A673 (cell line): ENCODE data around the gene TTC7B. TPM values are rescaled to one million over a fixed set of nuclear protein-coding genes. Genes with fewer than 3 reads are reported as not detected.

Experiments
- BruUV-seq: library from RNA; stranded (reverse); fragments of 400-500 nt; replicated peaks from 2 replicates; lab custom pipeline; 2021; lab: Mats Ljungman, UMichigan
- CTCF ChIA-PET: fragments of 300-600 bp; sonication (Branson Sonifier 250); formaldehyde crosslinking; loops from one replicate; lab custom pipeline; 2022; ENCODE audit warnings: antibody characterized with exemption; lab: Charles Lee
- POLR2A ChIA-PET: fragments of 300-600 bp; sonication (Branson Sonifier 250); formaldehyde crosslinking; loops from one replicate; lab custom pipeline; 2022; ENCODE audit warnings: antibody characterized with exemption; ENCODE audit not compliant: low non-redundant PET; lab: Charles Lee
- DNase-seq: peaks from one replicate; pipeline ENCODE4 v3.0.0-alpha.2; 2015; ENCODE audit warnings: low spot score
- H3K27ac ChIP-seq: fragments of 200-600 bp; sonication (generic); 2 replicates; pipeline ENCODE4 v1.5.1; 2016; ENCODE audit warnings: mixed run types, low read depth, mild to moderate bottlenecking, mixed read lengths, antibody characterized with exemption, low read length; ENCODE audit not compliant: poor library complexity, severe bottlenecking
- H3K27me3 ChIP-seq: fragments of 200-600 bp; sonication (generic); replicated peaks from 2 replicates; pipeline ENCODE4 v1.6.1; 2017; ENCODE audit warnings: mixed run types, low read depth, mild to moderate bottlenecking, mixed read lengths, antibody characterized with exemption, low read length; ENCODE audit not compliant: insufficient read depth, poor library complexity
- H3K36me3 ChIP-seq: fragments of 200-600 bp; sonication (generic); 2 replicates; pipeline ENCODE4 v1.6.1; 2016; ENCODE audit warnings: mixed run types, mild to moderate bottlenecking, mixed read lengths, antibody characterized with exemption, low read length; ENCODE audit not compliant: insufficient read depth, poor library complexity, severe bottlenecking
- H3K4me1 ChIP-seq: fragments of 200-600 bp; sonication (generic); 2 replicates; pipeline ENCODE4 v1.6.1; 2017; ENCODE audit warnings: mixed run types, mild to moderate bottlenecking, mixed read lengths, antibody characterized with exemption, low read length; ENCODE audit not compliant: insufficient read depth, poor library complexity, severe bottlenecking
- H3K4me3 ChIP-seq: fragments of 200-600 bp; sonication (generic); 2 replicates; pipeline ENCODE4 v1.5.1; 2016; ENCODE audit warnings: low read depth, mixed run types, mild to moderate bottlenecking, mixed read lengths, low read length; ENCODE audit not compliant: poor library complexity, severe bottlenecking
- H3K9me3 ChIP-seq: fragments of 200-600 bp; sonication (generic); 2 replicates; pipeline ENCODE4 v1.6.1; 2016; ENCODE audit warnings: mixed run types, low read depth, mild to moderate bottlenecking, mixed read lengths, antibody characterized with exemption, low read length; ENCODE audit not compliant: poor library complexity, severe bottlenecking
- CTCF ChIP-seq: fragments of 300-800, 200-600 bp; sonication (generic); conservative IDR thresholded peaks from 2 replicates; pipeline ENCODE4 v1.5.1; 2017; ENCODE audit warnings: low read depth, mild to moderate bottlenecking, antibody characterized with exemption, low read length, moderate library complexity, mixed read lengths
- EZH2 ChIP-seq: fragments of 200-600 bp; sonication (generic); IDR thresholded peaks from 2 replicates; pipeline ENCODE4 v1.6.1; 2017; ENCODE audit warnings: borderline replicate concordance, low read depth, mild to moderate bottlenecking, mixed read lengths, antibody characterized with exemption, low read length; ENCODE audit not compliant: poor library complexity, severe bottlenecking
- intact Hi-C: fragments of 100-400 bp; cut with micrococcal nuclease; formaldehyde crosslinking; loops from one replicate; pipeline ENCODE4 v1.10.0; 2022; ENCODE audit not compliant: unreplicated experiment
- total RNA-seq: library from RNA; stranded (reverse); gene quantifications from 2 replicates; pipeline ENCODE4 v1.2.3, GENCODE V29; 2021

TTC7B gene
- total RNA-seq, 1 experiment from 2014 or later, result 39.2 TPM

GRCh38 chr14:90773705-90774104, 42.5 kb downstream of the TTC7B start:
- no peak for DNase-seq
- CTCF ChIA-PET, result no interaction called here
- H3K4me1 ChIP-seq, result no peaks in the 10 kb centered on the region
- intact Hi-C loops, result no loop called here
- BruUV-seq, result no TSS peak
- H3K36me3 ChIP-seq, result peaks cover 5% of the 10 kb centered on the region
- no peak overlapping the region for H3K27ac ChIP-seq
- no peak overlapping the region for H3K4me3 ChIP-seq
- TF ChIP-seq CTCF, result no peak
- no peak for TF ChIP-seq EZH2
- POLR2A ChIA-PET, result no interaction called here
- no peaks in the 10 kb centered on the region for H3K27me3 ChIP-seq
- H3K9me3 ChIP-seq, result no peaks in the 10 kb centered on the region

GRCh38 chr14:90773196-90773486, 43.1 kb downstream of the TTC7B start:
- intact Hi-C loops, result no loop called here
- CTCF ChIA-PET, result no interaction called here
- H3K4me1 ChIP-seq, result no peaks in the 10 kb centered on the region
- TF ChIP-seq CTCF (no peak), EZH2 (no peak)
- POLR2A ChIA-PET, result no interaction called here
- H3K36me3 ChIP-seq, result peaks cover 5% of the 10 kb centered on the region
- BruUV-seq, result no TSS peak
- no peak overlapping the region for H3K4me3 ChIP-seq
- peaks cover 3% of the 10 kb centered on the region for H3K9me3 ChIP-seq
- H3K27me3 ChIP-seq, result no peaks in the 10 kb centered on the region
- DNase-seq, result no peak
- no peak overlapping the region for H3K27ac ChIP-seq

- H3K27ac ChIP-seq, result no peak overlapping the region
- DNase-seq, result no peak
- intact Hi-C loops, result no loop called here
- no peaks in the 10 kb centered on the region for H3K4me1 ChIP-seq
- H3K36me3 ChIP-seq, result peaks cover 8% of the 10 kb centered on the region
- TF ChIP-seq CTCF (no peak), EZH2 (no peak)
- peaks cover 23% of the 10 kb centered on the region for H3K9me3 ChIP-seq
- ChIA-PET POLR2A (no interaction called here), CTCF (no interaction called here)
- H3K27me3 ChIP-seq, result no peaks in the 10 kb centered on the region
- BruUV-seq, result no TSS peak
- no peak overlapping the region for H3K4me3 ChIP-seq
These were observed 48.3 kb downstream of the TTC7B start for GRCh38 chr14:90767899-90768298.
